HG03469 (cell line): ENCODE data around the gene MFSD2B.
"Not testable (repeated sequence)": the region's sequence is repeated elsewhere in the genome, so short reads cannot be mapped to it uniquely, and the experiment has no call there.

Source experiments
- ATAC-seq: cut with Tn5 transposase; IDR thresholded peaks from one replicate; pipeline ENCODE4 v1.9.1; 2021; ENCODE audit warnings: mild to moderate bottlenecking, moderate library complexity, moderate number of reproducible peaks; ENCODE audit not compliant: unreplicated experiment

Gene MFSD2B

GRCh38 chr2:24017711-24018110, 7.8 kb downstream of the MFSD2B start:
- ATAC-seq, result no peak

- no peak for ATAC-seq
Observed at GRCh38 chr2:24018241-24018640, 8.4 kb downstream of the MFSD2B start.

- ATAC-seq, result no peak
Observed at GRCh38 chr2:24019729-24020128, 9.8 kb downstream of the MFSD2B start.

GRCh38 chr2:24020244-24020643, 10.4 kb downstream of the MFSD2B start:
- ATAC-seq, result no peak

GRCh38 chr2:24021122-24021998, 11.5 kb downstream of the MFSD2B start:
- no peak for ATAC-seq

GRCh38 chr2:24022324-24022974, 12.6 kb downstream of the MFSD2B start:
- ATAC-seq, result no peak

- ATAC-seq, result no peak
Observed at GRCh38 chr2:24022975-24023575, 13.2 kb downstream of the MFSD2B start.

GRCh38 chr2:24024018-24024417, 14.1 kb downstream of the MFSD2B start:
- ATAC-seq, result no peak

- ATAC-seq, result no peak
Observed at GRCh38 chr2:24024996-24025663, 15.2 kb downstream of the MFSD2B start.

- no peak for ATAC-seq
Observed at GRCh38 chr2:24026233-24026632, 16.3 kb downstream of the MFSD2B start.

GRCh38 chr2:24038786-24039499, 29.1 kb downstream of the MFSD2B start:
- no peak for ATAC-seq

- ATAC-seq, result no peak
Observed at GRCh38 chr2:24040511-24040910, 30.6 kb downstream of the MFSD2B start.

- not testable (repeated sequence) for ATAC-seq
Observed at GRCh38 chr2:24043133-24043532, 33.2 kb downstream of the MFSD2B start.

GRCh38 chr2:24045511-24046508, 35.9 kb downstream of the MFSD2B start:
- no peak for ATAC-seq

GRCh38 chr2:24046599-24046929, 36.7 kb downstream of the MFSD2B start:
- no peak for ATAC-seq

- ATAC-seq, result peak; percentile 90
Observed at GRCh38 chr2:24046930-24047702, 37.2 kb downstream of the MFSD2B start, which contains the start of gene WDCP. Gene WDCP (minus strand): TSS chr2:24047391. CDS start chr2:24039494, 7,897 bp downstream.

- ATAC-seq, result no peak
Observed at GRCh38 chr2:24047703-24048033, 37.8 kb downstream of the MFSD2B start.

GRCh38 chr2:24048769-24049484, 39.0 kb downstream of the MFSD2B start:
- no peak for ATAC-seq
